ENCODE measurements around the gene ADGRE3.
"Not testable (repeated sequence)": the region's sequence is repeated elsewhere in the genome, so short reads cannot be mapped to it uniquely, and the experiment has no call there.

Gene ADGRE3

GRCh38 chr19:14589433-14589832 is 85.2 kb downstream of the ADGRE3 start:
- DNase-seq = not testable (repeated sequence)

DNA sequence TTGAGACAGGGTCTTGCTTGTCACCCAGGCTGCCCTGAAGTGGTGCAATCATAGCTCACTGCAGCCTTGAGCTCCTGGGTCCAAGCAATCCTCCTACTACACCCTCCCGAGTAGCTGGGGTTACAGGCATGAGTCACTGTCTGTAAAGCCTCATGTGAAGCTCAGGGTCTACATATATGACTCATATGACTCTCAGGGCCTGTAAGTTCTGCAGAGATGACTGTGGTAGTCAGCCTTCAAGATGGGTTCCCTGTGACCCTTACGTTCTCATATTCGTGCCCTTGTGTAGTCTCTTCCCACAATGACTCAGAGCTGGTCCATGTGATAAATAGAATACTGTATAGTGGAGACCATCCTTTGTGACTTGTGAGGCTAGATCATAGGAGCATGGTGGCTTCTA is 89.5 kb downstream of the ADGRE3 start:
- DNase-seq = not testable (repeated sequence)

DNA sequence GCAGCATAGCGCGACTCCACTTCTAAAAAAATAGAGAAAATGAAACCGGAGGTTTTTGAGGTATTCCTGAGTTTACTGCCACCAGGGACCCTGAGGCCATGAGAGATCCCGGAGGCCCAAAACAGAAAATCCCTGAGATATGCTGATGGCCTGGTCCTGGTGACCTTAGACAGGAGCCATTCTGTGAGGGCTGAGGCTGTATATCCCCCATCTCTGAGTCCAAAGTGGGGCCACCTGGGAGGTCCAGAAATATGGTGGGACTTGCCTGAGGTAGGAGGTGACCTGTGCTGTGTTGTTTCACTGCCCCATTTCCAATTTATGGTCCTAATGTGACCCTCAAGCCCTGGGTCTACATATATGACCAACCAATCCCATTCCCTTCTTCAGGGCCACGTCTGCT is 90.3 kb downstream of the ADGRE3 start:
- not testable (repeated sequence) for DNase-seq

- DNase-seq = no peak
Observed at GRCh38 chr19:14582894-14583340, 91.7 kb downstream of the ADGRE3 start, which contains the start of gene CLEC17A. Gene CLEC17A, plus strand, starts transcription at chr19:14583084. Its CDS starts 77 bp downstream, at chr19:14583161.

- no peak for DNase-seq
Observed at GRCh38 chr19:14580623-14581237, 93.9 kb downstream of the ADGRE3 start.

GRCh38 chr19:14577885-14578427 is 96.7 kb downstream of the ADGRE3 start:
- no peak for DNase-seq

DNA sequence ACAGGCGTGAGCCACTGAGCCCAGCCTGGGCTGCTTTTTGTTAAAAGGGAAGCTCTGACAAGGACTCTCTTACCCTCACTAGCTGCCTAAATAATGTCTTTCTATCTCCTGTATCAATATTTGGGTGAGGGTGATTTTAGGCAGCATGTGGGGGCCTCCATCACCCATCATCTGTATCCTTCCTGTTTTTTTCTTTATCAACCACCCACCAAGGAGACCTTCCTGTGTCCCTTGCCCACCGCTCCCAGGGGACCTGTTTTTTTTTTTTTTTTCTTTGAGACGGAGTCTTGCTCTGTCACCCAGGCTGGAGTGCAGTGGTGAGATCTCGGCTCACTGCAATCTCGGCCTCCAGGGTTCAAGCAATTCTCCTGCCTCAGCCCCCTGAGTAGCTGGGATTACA is 97.4 kb downstream of the ADGRE3 start:
- DNase-seq = no peak

DNA sequence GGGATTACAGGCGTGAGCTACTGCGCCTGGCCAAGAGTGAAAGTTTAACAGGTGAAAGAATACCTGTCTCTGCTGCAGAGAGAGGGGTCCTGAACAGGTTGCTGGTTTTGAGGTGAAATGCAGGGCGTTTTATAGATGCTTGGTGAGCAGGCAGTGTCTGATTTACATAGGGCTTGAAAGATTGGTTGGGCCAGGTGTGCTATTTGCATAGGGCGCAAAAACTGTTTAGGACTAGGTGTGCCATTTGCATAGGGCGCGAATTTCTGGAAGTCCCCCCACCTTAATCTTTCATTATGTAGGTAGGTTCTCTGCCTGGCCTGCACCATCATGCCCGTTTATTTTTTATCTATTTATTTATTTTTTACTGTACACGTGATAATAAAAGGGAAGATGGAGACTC is 98.3 kb downstream of the ADGRE3 start:
- no peak for DNase-seq

GRCh38 chr19:14575428-14575980 is 99.1 kb downstream of the ADGRE3 start:
- DNase-seq = no peak

GRCh38 chr19:14571695-14572490 is 102.8 kb downstream of the ADGRE3 start, which contains the start of gene NDUFB7:
Gene NDUFB7, minus strand, starts transcription at chr19:14572066. Its CDS starts 66 bp downstream, at chr19:14572000.
- DNase-seq = peak; percentile 94

GRCh38 chr19:14570864-14571527 is 103.6 kb downstream of the ADGRE3 start:
- DNase-seq = no peak

Measured in NCI-H1092 treated with DMSO at 0.1 percent for 48 hours (cell line).